HepG2 (cell line): Measurements from ENCODE around the gene MDP1. TPM values are rescaled to one million over a fixed set of nuclear protein-coding genes. Genes with fewer than 3 reads are reported as not detected.

Experiments used
- BCL3 ChIP-seq: sonication (generic); formaldehyde crosslinking; IDR thresholded peaks from 2 replicates; pipeline ENCODE4 v1.5.1; 2020; ENCODE audit warnings: mild to moderate bottlenecking, missing genetic modification reagents, moderate library complexity
- CHCHD3 ChIP-seq: sonication (generic); formaldehyde crosslinking; IDR thresholded peaks from 2 replicates; pipeline ENCODE4 v1.8.0; 2022; ENCODE audit warnings: mild to moderate bottlenecking, missing genetic modification reagents, moderate library complexity
- DPF2 ChIP-seq: sonication (generic); formaldehyde crosslinking; IDR thresholded peaks from 2 replicates; pipeline ENCODE4 v1.4.0; 2020; ENCODE audit warnings: mild to moderate bottlenecking, low read depth, missing genetic modification reagents, borderline replicate concordance
- JARID2 ChIP-seq: sonication (generic); formaldehyde crosslinking; IDR thresholded peaks from 2 replicates; pipeline ENCODE4 v1.8.1; 2023; ENCODE audit warnings: missing genetic modification reagents, inconsistent platforms; ENCODE audit not compliant: insufficient replicate concordance
- MAF1 ChIP-seq: sonication (generic); formaldehyde crosslinking; IDR thresholded peaks from 2 replicates; pipeline ENCODE4 v1.5.0; 2020; ENCODE audit warnings: missing genetic modification reagents, borderline replicate concordance
- MAFK ChIP-seq, 2 experiments: IDR thresholded peaks in 1 of 2; conservative IDR thresholded peaks in 1 of 2; 2 replicates each; pipeline ENCODE4 v1.6.1; 2011; ENCODE audit warnings: improper control_type of control experiment in 2 of 2, low read length in 2 of 2
- MED1 ChIP-seq: sonication (generic); formaldehyde crosslinking; IDR thresholded peaks from 2 replicates; pipeline ENCODE4 v1.4.0; 2020; ENCODE audit warnings: missing genetic modification reagents
- NBN ChIP-seq: fragments of 450-650 bp; conservative IDR thresholded peaks from 2 replicates; pipeline ENCODE4 v1.6.1; 2017
- SP2 ChIP-seq: sonication (generic); formaldehyde crosslinking; IDR thresholded peaks from 2 replicates; pipeline ENCODE4 v1.5.1; 2020; ENCODE audit warnings: mild to moderate bottlenecking, missing genetic modification reagents
- SRF ChIP-seq: IDR thresholded peaks from 2 replicates; pipeline ENCODE4 v1.6.1; 2011; ENCODE audit warnings: mild to moderate bottlenecking, low read depth, low read length, moderate library complexity
- ZNF24 ChIP-seq: fragments of 450-650 bp; IDR thresholded peaks from 2 replicates; pipeline ENCODE4 v1.6.1; 2017; ENCODE audit warnings: antibody characterized with exemption, mild to moderate bottlenecking
- ZNF501 ChIP-seq: sonication (generic); formaldehyde crosslinking; IDR thresholded peaks from 2 replicates; pipeline ENCODE4 v1.5.1; 2020; ENCODE audit warnings: mild to moderate bottlenecking, moderate library complexity, missing genetic modification reagents
- ZNF644 ChIP-seq: IDR thresholded peaks from 2 replicates; pipeline ENCODE4 v1.6.1; 2016; ENCODE audit warnings: low read depth
- polyA plus RNA-seq, 8 experiments: library from polyadenylated mRNA; depleted of rRNA in 3 of 8; stranded (reverse) in 7 of 8; unstranded in 1 of 8; fragments of >200 nt; fragmentation: Illumina TruSeq in 4 of 8; extraction: Trizol in 4 of 8; gene quantifications; 2 replicates each; pipeline versions ENCODE4 v1.2.1 to v1.2.3, GENCODE V29; 2011 to 2016; ENCODE audit warnings: low read depth in 4 of 8, missing spikeins in 1 of 8, mixed read lengths in 1 of 8; ENCODE audit not compliant: insufficient read depth in 1 of 8
- total RNA-seq, 5 experiments: library from RNA; depleted of rRNA; stranded (reverse); fragments of >200 nt; fragmentation: Illumina TruSeq; extraction: Trizol; gene quantifications; 2 replicates each; pipeline ENCODE4 v1.2.3, GENCODE V29; 2016; ENCODE audit warnings: low read depth in 1 of 5
- TF ChIP-seq, protein P1 (sequence below): sonication (generic); formaldehyde crosslinking; IDR thresholded peaks from 2 replicates; pipeline ENCODE4 v1.9.0; 2022; ENCODE audit warnings: missing genetic modification reagents, mild to moderate bottlenecking, borderline replicate concordance
- TF ChIP-seq, protein P2 (sequence below): IDR thresholded peaks from 2 replicates; pipeline ENCODE4 v1.6.1; 2012; ENCODE audit warnings: inconsistent platforms
- TF ChIP-seq, protein P3 (sequence below): sonication (generic); formaldehyde crosslinking; IDR thresholded peaks from 2 replicates; pipeline ENCODE4 v1.4.0; 2020; ENCODE audit warnings: mild to moderate bottlenecking, missing genetic modification reagents
- TF ChIP-seq, protein P4 (sequence below): sonication (generic); formaldehyde crosslinking; IDR thresholded peaks from 2 replicates; pipeline ENCODE4 v1.4.0; 2020; ENCODE audit warnings: missing genetic modification reagents

MDP1 gene
- total and polyA plus RNA-seq, 2 of the 13 experiments (the other 11 are each of a cell fraction or from before 2014, with no cell fraction given) = 44.1 to 48.7 TPM

DNA sequence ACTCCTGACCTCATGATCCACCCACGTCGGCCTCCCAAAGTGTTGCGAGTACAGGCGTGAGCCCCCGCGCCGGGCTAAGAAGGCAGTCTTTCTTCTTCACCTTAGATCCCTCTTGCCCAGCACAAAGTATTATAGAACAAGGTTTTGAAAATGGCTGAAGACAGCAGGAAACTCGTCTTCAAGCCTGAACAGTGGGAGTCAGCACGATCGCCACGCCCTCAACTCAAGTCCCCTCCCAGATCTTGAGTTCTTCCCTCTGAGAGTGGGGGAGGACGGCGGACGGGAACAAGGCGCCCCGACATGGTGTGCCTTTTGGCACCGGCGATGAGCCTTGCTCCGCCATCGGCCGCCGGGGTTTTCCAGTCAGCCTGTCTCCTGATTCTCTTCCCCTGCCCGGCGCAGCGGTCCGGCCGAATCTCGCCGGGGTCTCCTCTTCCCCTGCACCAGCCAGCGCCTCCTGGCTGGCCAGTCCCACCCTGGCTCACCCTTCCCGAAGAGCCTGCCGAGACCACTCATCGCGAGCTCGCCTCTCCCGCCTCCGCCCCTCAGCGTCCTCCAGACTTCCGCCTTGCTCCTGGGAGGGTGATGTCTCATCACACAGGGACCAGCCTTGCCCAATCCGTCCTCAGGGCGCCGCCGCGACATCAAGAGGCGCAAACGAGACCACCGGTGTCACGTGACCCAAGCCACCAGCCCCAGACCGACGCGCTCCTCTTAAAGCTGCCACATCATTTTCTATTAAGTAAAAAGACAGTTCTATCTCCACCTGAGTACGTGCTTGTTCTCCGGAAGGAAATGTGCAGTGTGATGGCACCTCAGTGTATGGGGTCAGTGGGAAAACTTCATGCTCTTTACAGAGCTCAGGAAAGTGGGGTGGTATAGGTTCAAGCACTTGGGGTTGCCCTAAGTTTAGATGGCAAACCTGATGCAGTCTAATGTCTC lies 2.7 kb downstream of the MDP1 start, which contains the start of gene CHMP4A (continued):
- peak; percentile 47 for TF ChIP-seq JARID2 (CRISPR knock-in tag)
- TF ChIP-seq BCL3 (CRISPR knock-in tag) = peak; percentile 98
- TF ChIP-seq ZNF644 (CRISPR knock-in tag) = no peak
- TF ChIP-seq, protein P1, sequence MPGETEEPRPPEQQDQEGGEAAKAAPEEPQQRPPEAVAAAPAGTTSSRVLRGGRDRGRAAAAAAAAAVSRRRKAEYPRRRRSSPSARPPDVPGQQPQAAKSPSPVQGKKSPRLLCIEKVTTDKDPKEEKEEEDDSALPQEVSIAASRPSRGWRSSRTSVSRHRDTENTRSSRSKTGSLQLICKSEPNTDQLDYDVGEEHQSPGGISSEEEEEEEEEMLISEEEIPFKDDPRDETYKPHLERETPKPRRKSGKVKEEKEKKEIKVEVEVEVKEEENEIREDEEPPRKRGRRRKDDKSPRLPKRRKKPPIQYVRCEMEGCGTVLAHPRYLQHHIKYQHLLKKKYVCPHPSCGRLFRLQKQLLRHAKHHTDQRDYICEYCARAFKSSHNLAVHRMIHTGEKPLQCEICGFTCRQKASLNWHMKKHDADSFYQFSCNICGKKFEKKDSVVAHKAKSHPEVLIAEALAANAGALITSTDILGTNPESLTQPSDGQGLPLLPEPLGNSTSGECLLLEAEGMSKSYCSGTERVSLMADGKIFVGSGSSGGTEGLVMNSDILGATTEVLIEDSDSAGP = peak; percentile 100
- peak; percentile 48; the same call in 1 of the 2 replicates for TF ChIP-seq DPF2 (CRISPR knock-in tag)
- TF ChIP-seq, protein P2, sequence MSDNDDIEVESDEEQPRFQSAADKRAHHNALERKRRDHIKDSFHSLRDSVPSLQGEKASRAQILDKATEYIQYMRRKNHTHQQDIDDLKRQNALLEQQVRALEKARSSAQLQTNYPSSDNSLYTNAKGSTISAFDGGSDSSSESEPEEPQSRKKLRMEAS = no peak
- TF ChIP-seq, protein P3, sequence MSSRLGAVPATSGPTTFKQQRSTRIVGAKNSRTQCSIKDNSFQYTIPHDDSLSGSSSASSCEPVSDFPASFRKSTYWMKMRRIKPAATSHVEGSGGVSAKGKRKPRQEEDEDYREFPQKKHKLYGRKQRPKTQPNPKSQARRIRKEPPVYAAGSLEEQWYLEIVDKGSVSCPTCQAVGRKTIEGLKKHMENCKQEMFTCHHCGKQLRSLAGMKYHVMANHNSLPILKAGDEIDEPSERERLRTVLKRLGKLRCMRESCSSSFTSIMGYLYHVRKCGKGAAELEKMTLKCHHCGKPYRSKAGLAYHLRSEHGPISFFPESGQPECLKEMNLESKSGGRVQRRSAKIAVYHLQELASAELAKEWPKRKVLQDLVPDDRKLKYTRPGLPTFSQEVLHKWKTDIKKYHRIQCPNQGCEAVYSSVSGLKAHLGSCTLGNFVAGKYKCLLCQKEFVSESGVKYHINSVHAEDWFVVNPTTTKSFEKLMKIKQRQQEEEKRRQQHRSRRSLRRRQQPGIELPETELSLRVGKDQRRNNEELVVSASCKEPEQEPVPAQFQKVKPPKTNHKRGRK = peak; percentile 48; the same call in 1 of the 2 replicates
- no peak for TF ChIP-seq ZNF24
- TF ChIP-seq MAFK (conservative IDR thresholded peaks at IDR 0.05 in 1 of 2, IDR thresholded peaks at IDR 0.05 in 1 of 2; ENCODE audit: low read length in 2 of 2) = no peak; a peak in 1 of 4 replicates
- peak; percentile 71 for TF ChIP-seq MAF1
- TF ChIP-seq, protein P4, sequence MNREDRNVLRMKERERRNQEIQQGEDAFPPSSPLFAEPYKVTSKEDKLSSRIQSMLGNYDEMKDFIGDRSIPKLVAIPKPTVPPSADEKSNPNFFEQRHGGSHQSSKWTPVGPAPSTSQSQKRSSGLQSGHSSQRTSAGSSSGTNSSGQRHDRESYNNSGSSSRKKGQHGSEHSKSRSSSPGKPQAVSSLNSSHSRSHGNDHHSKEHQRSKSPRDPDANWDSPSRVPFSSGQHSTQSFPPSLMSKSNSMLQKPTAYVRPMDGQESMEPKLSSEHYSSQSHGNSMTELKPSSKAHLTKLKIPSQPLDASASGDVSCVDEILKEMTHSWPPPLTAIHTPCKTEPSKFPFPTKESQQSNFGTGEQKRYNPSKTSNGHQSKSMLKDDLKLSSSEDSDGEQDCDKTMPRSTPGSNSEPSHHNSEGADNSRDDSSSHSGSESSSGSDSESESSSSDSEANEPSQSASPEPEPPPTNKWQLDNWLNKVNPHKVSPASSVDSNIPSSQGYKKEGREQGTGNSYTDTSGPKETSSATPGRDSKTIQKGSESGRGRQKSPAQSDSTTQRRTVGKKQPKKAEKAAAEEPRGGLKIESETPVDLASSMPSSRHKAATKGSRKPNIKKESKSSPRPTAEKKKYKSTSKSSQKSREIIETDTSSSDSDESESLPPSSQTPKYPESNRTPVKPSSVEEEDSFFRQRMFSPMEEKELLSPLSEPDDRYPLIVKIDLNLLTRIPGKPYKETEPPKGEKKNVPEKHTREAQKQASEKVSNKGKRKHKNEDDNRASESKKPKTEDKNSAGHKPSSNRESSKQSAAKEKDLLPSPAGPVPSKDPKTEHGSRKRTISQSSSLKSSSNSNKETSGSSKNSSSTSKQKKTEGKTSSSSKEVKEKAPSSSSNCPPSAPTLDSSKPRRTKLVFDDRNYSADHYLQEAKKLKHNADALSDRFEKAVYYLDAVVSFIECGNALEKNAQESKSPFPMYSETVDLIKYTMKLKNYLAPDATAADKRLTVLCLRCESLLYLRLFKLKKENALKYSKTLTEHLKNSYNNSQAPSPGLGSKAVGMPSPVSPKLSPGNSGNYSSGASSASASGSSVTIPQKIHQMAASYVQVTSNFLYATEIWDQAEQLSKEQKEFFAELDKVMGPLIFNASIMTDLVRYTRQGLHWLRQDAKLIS = peak; percentile 84
- TF ChIP-seq NBN = no peak
- peak; percentile 98 for TF ChIP-seq ZNF501
- TF ChIP-seq MED1 (CRISPR knock-in tag) = peak; percentile 91
- peak; percentile 97 for TF ChIP-seq CHCHD3 (CRISPR knock-in tag)
- TF ChIP-seq SP2 (CRISPR knock-in tag) = peak; percentile 73
- TF ChIP-seq SRF = peak; percentile 81
